NCI-H1105 (cell line): ENCODE results near the gene ANKRD13C.

Source experiments
- DNase-seq: peaks from one replicate; lab custom pipeline; 2025; lab: John Stamatoyannopoulos, UW

Gene ANKRD13C

GRCh38 chr1:70293186-70293843, 61.2 kb downstream of the ANKRD13C start:
- DNase-seq, result no peak

GRCh38 chr1:70290218-70290617, 64.3 kb downstream of the ANKRD13C start:
- DNase-seq, result no peak

DNA sequence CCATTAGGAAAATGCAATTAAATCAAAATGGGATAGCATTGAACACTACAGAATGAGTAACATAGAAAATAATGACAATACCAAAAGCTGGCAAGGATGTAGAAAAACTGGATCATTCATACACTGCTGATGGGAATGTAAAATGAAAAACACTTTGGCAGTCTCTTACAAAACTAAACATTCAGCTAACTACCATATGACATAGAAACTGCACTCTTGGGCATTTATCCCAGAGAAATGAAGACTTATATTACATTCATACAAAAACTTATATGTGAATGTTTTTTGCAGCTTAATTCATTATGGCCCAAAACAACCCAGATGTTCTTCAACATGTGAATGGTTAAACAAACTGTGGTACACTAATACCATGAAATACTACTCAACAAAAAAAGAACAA, 66.4 kb downstream of the ANKRD13C start:
- no peak for DNase-seq

GRCh38 chr1:70286453-70286852, 68.1 kb downstream of the ANKRD13C start:
- DNase-seq, result no peak

- no peak for DNase-seq
These were observed 70.2 kb downstream of the ANKRD13C start for GRCh38 chr1:70284366-70284765.

DNA sequence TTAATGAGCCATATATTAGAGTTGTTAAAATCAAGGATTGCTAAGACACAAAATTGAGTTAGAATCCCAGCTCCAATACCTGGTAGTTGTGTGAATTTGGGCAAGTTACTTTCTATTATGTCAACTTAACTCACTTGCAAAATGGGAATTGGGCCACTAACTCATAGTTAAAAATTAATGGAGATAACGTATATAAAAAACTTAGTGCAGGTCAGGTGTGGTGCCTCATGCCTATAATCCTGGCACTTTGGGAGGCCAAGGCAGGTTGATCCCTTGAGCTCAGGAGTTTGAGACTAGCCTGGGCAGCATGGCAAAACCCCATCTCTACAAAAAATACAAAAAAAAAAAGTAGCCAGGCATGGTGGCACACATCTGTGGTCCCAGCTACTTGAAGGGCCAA, 75.8 kb downstream of the ANKRD13C start:
- DNase-seq, result no peak

DNA sequence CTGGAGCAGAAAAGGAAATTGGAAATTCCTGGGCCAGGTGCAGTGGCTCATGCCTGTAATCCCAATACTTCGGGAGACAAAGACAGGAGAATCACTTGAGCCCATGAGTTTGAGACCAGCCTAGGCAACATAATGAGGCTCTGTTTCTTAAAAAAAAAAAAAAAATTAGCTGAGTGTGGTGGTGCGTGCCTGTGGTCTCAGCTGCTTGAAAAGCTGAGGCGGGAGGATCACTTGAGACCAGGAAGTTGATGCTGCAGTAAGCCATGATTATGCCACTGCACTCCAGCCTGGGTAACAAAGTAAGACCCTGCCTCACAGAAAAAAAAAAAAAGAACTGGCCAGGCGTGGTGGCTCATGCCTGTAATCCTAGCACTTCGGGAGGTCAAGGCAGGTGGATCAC, 76.6 kb downstream of the ANKRD13C start:
- no peak for DNase-seq

DNA sequence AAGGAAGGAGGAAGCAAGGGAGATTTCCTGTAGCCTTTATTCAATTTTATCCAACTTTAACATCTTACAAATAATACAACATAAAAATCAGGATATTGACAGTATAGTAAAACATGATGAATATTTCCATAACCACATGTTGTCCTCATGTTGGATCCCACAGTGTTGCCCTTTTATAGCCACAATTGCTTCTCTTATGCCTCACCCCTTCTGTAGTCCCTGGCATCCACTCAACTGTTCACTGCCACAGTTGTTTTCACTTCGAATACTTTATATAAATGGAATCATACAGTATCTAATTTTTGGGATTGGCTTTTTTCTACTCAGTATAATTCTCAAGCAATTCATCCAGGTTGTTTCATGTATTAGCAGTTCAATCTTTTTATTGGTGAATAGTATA, 88.6 kb downstream of the ANKRD13C start:
- DNase-seq, result no peak

DNA sequence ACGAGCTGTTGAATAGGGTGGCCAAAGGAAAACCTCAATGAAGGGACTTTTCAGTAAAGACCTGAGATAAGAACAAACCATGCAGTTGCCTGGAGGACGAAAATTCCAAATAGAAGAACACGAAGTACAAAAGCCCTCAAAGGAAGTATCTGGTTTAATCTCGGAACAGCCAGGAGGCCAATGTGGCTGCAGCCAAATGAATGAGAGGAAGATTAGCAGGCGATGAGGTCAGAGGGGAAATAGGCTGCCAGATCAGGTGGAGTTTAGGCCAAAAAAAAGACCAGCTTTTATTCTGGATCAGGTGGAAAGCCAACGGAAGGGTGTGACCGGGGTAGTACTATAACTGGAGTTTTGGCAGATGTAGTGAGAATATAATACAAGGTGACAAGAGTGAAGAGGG, 89.7 kb downstream of the ANKRD13C start:
- no peak for DNase-seq

DNA sequence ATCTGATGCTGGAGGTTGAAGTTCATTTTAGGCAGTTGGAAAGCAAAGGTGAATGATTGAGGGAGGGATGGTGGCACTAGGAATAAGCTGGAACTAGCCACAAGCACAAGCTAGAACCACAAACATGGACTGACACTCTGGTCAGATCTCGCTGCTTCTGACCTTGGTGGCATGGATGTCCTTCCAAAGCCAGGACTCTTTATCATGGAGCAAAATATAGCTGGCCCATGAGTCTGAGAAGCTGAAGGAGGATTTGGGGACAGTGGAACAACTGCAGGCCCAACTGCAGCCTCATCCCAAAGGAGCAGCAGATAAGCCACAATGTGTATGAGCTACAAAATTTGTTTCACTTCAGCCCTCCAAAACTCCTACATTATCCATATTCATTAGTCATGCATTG, 97.9 kb downstream of the ANKRD13C start:
- DNase-seq, result no peak

- DNase-seq, result no peak
These were observed 105.8 kb downstream of the ANKRD13C start for GRCh38 chr1:70248729-70249128.

DNA sequence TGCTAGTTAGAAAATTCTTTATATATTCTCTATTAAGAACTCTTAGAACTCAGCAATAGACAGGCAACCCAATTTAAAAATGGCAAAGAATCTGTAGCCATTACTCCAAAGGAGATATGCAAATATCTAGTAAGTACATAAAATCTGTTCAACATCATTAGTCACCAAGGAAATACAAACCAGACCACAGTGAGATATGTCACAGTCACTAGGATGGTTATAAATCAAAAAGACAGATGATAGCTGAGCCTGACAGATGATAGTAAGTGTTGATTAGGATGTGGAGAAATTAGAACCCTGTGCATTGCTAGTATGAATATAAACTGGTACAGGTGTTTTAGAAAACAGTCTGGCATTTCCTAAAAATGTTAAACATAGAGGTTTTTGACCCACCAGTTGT, 106.8 kb downstream of the ANKRD13C start:
- no peak for DNase-seq

DNA sequence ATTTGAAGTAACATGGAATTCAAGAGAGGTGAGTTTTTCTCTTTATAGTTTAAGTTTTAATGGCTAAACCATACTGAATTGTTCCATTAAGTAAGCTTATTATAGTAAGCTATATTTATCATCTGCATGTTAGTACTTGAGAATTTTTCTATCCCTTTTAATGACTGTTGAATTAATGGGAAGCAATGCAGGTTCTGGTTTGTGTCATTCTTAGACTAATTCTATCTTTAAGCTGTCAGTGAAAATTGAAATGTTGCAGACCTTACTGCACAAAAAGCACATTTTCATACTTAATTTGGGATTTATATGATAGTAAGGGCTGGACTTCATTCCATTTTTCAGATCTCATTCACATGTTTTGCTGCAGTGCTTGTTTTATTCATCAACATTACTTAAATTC, 107.4 kb downstream of the ANKRD13C start:
- DNase-seq, result no peak

- no peak for DNase-seq
These were observed 114.6 kb downstream of the ANKRD13C start for GRCh38 chr1:70239940-70240339.

DNA sequence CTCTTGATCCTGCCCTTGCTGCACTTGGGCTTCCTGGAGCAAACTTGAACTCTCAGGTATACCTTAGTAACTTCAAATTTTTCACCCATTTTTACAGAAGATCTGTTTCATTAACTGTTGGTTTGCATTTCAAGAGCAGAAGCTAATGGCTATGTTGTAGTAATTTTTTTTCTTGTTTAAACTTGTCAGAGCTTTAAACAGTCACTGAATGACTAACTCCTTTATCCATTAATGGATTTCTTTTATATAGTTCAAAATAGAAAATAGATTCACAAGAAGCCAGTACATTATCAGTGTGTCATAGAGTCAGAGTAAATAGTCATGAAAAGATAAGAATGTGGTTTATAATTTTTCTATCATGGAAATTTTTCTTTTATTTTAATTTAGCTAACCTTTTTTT, 119.8 kb downstream of the ANKRD13C start:
- DNase-seq, result no peak

- DNase-seq, result no peak
These were observed 123.0 kb downstream of the ANKRD13C start for GRCh38 chr1:70231475-70231874.

DNA sequence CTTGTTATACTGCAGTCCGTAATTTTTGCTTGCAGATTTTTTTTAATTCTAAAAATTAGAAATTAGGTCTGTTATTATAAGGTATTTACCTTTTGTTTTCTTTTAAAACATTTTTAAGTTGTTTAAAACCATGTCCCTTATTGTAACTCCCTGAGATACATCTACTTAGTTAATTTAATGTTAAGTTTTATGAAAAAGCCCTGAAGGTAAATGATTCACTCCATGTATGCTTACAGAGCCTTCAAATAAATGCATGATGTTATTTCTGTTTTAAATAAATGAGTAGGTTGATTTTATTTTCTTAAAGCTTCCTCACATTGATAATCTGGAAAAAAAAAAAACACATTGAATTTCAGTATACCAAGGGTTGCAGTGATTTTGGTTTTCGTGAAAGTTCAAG, 125.9 kb downstream of the ANKRD13C start:
- DNase-seq, result no peak

- DNase-seq, result no peak
These were observed 127.1 kb downstream of the ANKRD13C start for GRCh38 chr1:70227439-70227838.

- no peak for DNase-seq
These were observed 129.6 kb downstream of the ANKRD13C start for GRCh38 chr1:70224954-70225353.

- DNase-seq, result no peak
These were observed 131.7 kb downstream of the ANKRD13C start for GRCh38 chr1:70222716-70223235.

GRCh38 chr1:70221238-70222121, 133.0 kb downstream of the ANKRD13C start, which contains the start of gene SRSF11:
Gene SRSF11 (plus strand): TSS chr1:70221380. CDS start chr1:70221637, 257 bp downstream.
- DNase-seq, result peak; percentile 95

DNA sequence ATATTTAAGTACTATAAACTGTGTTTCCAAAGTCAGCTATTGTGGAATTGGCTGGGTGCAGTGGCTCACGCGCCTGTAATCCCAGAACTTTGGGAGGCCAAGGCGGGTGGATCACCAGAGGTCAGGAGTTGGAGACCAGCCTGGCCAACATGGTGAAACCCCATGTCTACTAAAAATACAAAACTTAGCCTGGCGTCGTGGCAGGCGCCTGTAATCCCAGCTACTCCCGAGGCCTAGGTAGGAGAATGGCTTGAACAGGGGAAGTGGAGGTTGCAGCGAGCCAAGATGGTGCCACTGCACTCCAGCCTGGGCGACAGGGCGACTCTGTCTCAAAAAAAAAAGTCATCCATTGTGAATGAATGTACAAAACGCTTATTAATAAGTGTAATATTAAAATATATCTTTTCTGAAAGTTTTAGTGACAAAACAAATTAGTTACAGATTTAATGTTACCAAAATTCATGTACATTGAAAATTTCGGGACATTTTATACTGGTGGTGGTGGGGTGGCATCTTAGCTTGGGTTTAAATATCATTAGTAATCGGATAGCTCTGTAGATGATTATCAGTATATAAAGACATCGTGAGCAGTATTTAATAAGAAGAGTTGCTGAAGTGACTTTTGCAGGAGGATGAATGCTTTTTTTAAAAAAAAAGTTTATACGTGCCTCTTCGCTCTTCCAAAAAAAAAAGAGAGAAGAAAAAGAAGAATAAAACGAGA, 133.8 kb downstream of the ANKRD13C start:
- DNase-seq, result no peak

DNA sequence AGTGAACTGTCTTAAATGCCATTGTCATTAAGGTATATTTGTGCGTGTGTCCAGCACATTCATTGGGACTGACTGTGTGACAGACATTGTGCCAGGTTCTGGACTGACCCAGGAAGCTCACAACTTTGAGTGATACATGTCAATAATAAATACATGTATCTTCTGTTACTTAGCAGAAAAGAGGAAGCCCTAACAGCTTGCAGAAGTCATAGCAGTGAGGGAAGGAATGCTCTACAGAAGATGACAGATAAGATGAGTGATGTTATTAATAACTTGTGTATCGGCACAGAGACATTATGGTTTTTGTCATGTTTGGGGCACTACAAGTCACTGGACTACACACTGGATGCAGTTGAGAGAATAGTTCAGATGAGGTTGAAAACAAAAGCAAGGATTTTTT, 134.5 kb downstream of the ANKRD13C start:
- no peak for DNase-seq
